ENCODE measurements around the gene GPR158. TPM values are rescaled to one million over a fixed set of nuclear protein-coding genes. Genes with fewer than 3 reads are reported as not detected.

GPR158 gene
- total RNA-seq, 1 donor from 2014 or later: 0.21 TPM

DNA sequence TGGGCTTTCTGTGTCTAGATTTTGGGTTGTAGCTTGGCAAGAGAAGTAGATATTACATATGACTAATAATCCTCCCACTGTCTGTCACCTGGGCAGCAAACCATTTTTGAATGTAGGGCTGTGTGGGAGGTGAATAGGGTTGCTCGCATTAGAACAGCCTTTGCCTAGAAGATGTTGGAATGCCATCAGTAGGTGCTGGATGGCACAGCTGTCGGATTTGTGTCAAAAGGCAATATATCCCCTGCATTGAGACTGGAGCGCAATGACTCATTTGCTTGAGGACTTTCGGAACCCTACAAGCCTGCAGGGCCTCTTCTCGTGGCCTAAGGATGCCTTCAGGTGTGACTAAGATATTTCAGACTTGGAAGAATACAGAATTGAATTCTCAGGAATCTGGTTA is 323.8 kb downstream of the GPR158 start:
- DNase-seq (ENCODE audit: low spot score): no peak

DNA sequence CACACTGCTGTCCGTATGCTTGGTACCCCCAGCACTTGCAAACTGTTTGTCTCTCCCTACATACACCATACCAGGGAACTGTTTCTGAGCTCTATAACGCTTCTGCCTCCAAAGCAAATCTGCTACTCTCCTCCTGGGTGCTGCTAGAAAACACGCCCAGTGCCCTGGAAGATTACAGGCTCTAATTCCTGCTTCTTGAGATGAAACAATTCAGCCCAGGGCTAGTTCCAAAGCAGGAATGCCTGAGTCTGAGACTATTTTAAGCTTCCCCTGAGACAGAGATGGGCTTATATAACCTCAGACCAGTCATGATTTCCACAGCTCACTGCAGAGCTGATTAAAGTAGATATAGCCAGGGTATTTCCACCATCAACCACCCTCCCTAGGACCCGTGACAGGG is 327.1 kb downstream of the GPR158 start:
- DNase-seq (ENCODE audit: low spot score): no peak

DNA sequence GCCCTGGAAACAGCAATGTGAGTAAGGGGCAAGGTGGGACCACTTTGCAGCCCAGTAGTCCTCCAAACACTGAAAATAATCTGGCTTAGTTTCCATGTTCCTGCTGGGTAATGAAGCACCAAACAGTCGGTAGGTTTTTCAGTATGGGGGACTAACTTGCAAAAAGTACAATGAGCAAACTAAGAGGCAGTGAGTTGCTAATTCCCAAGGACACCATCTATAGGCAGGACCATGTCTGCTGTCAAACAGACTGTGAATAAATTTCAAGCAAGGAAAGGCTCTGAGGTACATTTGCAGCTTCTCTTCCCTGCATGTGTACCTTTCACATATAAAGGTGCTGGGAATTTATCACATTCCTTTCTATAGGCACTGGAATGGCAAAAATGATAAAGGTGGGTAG is 327.7 kb downstream of the GPR158 start:
- DNase-seq (ENCODE audit: low spot score): no peak

DNA sequence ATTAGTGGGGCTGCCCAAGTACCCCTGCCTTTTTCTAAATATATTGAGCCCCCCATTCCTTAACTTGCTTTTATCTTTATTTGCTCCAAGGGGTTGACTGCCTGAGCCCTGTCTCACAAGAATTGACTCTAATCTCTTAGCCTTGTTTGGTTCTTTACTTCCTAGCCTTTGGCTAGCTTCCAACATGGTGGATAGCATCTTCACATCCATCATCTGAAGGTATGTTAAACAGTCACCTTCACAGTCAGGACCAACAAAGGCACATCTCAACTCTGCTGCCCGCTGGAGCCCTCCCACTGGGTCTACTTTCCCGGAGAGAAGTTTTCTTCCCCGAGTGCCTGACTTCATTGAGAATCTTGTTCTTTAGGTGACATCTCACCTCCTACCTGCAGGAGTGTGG is 329.5 kb downstream of the GPR158 start:
- no peak for DNase-seq (ENCODE audit: low spot score)

DNA sequence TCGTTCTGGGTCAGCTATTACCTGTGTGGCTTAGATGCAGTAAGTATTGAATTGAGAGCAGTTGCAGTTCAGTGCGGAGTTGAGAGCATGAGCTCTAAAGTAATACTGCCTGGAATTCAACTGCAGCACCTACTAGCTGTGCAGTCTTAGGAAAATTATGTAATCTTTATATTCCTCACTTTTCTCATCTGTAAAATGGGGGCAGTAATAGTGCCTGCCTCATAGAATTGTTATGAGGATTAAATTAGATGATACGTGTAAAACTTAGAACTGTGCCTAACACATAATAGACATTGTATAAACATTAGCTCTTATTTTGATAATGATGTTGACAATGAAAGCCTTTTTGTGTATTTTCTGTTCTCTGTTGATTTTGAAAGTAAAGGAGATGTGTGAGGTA is 330.0 kb downstream of the GPR158 start:
- no peak for DNase-seq (ENCODE audit: low spot score)

DNA sequence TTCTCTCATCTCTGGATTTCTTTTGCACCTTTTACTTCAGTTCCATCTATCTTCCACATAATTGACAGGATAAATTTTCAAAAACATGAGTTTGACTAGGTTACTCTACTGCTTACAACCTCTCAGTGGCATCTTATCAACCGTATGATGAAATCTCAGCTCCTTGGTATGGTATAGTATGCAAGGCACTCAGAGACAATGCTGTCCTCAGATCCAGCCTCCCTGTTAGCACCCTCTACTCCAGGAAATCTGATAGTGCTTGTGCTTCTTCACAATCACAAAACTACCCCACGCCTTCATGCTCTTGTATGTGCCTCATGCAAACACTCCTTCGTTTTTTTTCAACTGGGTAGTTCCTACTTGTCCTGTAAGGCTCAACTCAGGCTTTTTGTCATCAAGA is 330.7 kb downstream of the GPR158 start:
- no peak for DNase-seq (ENCODE audit: low spot score)

DNA sequence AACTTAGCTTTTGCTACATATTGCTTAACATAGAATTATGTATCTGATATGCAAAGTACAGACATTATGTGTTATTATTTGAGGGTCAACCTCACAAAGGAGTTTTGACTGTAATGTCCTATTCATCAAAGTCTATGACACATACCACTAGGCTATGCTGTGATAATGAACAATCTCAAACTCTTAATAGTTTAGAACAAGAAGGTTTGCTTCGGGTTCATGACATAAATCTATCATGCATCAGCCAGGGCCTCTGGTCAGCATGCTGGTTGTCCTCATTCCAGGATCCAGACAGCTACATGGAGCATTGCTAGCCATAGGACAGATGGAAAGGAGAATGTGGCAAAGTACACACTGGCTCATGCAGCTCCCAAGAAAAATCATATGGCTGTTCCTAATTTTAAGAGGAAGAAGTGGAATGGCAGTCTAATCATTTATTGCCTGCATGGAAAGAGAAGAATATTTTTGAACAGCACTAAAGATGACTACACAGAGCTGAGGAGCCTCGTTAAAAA is 332.1 kb downstream of the GPR158 start:
- no peak for DNase-seq (ENCODE audit: low spot score)

DNA sequence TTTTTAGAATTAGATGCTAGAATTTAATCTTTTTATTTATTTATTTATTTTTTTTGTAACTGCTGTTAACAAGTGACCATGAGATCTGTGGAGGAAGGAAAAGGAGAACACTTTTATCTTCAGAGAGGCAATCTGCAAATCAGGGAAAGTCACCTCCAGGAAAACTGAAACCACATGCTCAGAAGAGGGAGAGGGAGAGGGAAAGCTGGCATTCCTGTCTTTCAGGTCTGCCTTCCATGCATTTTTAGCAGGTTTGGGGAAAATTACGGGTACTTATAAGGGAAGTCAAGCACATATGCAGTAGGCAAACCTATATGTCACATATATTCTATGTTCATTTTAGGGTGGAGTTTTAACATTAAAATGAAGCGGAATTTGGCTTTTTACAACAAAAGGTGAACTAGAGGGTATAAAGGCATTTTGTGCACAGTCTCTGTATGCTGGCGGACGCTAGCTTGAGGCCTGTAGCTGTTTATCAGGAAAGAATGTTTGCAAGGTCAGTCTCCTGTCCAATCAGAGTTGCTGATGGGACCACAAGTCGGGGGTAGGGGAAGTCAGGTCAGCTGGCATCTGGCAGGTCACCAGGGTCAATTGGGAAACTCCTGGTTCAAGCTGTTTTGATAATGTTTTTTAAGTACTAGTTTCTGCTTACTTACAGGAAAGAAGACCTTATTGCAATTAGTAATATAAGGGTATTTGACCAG is 333.5 kb downstream of the GPR158 start:
- DNase-seq (ENCODE audit: low spot score): no peak

DNA sequence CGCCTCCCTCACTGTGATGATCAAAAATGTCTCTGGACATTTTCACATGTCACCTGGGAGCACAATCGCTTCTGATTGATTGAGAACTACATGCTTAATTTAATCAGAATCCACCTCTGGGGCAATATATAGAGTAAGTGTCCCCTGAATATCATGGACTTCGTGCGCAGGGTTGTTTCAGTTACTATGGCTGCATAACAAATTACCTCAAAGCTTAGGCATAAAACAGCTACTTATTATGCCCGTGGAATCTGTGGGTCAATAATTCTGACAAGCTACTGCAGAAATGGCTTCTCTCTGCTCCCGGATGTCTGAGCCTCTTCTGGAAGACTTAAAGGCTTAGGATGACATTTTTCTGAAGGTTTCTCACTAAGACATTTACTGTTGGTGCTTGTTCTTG is 334.4 kb downstream of the GPR158 start:
- DNase-seq (ENCODE audit: low spot score): no peak

DNA sequence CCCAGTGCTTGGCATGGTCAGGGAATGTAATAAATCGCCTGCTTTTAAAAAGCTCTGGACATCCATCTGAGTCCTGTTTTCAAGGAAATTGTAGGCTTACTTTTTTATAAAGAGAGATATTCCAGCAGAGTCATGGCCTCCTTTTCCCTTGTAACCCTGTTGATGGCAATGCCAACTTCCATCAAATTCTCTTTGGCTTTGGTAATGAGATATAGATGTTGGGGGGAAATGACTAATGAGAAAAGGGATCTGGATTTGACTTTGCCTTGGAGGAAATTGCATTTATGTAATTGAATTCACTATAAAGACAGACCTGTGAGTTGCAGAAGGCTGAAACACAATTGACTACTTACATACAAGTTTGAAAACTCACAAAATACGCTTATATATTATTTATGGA is 347.5 kb downstream of the GPR158 start:
- DNase-seq (ENCODE audit: low spot score): no peak

DNA sequence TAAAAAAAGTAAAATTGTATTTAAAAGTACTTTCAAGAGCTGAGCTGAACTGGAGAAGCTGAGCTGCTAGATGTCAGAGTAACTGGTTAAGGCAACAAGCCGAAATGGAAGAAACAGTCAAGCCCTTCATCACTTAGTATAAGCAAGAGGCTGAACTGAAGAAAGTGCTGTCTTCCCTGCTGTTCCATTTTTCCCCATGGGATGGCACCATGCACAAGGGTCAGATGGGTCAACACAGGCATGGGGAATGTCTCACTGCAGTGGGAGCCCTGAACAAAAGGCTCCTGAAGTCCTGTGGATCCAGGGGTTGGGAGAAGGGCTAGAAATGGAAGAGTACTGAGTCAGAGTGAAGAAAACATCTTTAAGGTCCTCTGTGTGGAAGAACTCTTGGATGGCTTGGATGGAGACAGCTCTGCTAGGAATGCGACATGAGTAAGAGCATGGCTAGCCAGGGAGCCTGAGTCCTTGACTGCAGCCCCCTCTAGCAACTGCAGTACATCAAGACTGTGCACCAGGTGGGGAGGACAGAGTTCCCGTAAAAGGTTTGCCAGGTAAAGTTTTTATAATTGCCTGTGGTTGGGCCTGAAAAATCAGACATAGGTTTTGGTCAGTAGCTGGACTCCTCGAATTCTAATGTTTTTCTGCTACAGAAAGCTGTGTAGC is 348.3 kb downstream of the GPR158 start:
- DNase-seq (ENCODE audit: low spot score): no peak

DNA sequence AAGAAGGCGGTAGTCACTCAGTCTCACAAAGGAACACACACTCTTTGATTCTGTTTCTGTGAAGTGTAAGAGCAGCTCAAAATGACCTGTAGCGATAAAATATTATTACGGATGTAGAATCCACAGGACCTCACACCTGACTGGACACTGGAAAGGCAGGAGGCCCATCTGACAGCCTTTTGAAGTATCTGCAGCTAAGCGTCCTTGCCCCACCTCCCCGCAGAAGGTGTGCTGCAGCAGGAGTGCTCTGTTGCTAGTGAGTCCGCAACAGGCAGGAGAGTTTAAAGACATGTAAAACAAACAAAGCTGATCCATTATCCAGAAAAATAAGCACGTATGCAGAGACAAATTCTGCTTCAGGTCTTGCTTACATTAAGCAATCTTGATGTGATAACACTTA is 355.5 kb downstream of the GPR158 start:
- no peak for DNase-seq (ENCODE audit: low spot score)

DNA sequence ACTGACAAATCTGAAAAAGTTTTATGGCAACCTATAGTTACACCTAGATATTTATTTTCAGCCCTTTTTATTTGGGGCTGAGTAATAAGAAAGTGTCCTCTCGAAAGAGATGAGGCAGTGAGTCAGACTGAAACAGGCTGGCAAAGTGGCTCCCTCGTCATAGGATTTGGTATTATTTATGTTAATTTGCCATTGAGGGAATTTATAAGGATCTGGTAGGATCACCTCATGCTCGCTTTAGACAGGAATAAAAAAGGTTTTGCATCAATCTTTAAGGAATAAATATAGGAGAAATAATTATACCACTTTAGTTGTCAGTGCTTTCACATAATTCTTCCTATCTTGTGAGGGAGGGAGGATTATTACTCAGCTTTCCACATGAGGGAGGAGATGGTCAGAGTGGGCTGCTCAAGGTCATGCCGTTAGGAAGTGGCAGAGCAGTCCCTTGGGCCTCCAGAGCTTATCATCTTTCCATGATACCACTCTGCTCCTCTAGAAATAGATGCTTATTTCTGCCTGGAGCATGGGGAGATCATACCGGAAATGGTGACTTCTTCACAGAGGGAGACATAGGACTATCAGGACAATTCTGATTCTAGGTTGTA is 356.8 kb downstream of the GPR158 start:
- no peak for DNase-seq (ENCODE audit: low spot score)

DNA sequence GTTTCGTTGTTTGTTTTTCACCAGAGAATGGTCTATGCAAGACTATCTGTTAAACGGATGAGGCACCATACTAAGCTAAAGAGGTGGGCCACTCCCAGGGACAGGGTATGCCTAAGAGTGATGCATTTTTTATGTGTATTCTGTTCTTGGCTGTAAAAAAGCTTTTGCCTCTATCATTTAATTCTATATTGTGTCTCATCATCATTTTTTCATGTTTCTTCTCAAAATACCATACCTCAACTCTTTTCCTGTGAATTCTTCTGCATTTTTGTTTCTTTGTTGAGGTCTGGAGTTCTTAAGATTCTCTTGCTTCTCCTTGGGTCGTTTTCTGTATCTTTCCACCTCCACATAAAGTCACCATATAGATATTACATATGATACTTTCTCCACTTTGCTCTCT is 357.4 kb downstream of the GPR158 start:
- DNase-seq (ENCODE audit: low spot score): no peak

DNA sequence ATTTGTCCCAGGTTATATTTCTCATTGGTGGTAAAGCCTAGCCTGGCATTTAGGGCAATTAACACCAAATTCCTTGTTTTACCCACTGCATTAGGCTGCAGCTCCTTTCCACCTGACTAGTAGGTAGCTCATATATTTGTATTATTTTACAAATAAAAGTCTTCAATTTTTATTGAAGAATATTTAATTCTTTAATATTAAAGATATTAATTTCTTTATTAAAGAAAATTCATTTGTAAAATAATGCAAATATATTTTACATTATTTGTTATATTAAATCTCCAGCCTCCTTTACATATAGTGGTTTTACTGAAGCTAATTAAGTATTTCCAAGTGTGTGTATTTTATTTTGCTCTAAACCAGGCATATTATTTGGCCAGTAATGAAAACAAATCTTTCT is 361.2 kb downstream of the GPR158 start:
- no peak for DNase-seq (ENCODE audit: low spot score)

DNA sequence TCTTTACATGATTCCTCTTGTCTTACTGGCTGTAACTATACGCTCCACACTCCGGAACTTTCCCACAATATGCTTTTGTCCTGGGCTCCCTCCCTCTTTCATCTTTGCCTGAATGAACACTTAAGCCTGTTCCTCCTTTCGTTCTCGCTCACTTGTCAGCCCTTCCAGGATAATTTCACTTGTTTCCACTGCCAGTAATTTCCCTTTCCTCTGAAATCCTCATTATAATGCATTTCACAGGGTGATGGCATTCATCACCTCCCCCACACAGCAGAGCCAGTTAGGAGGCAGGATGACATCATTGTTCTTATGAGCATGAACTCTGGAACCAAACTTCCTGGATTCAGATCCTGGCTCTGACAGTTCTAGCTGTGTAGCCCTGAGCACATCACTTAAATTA is 372.6 kb downstream of the GPR158 start:
- no peak for DNase-seq (ENCODE audit: low spot score)

DNA sequence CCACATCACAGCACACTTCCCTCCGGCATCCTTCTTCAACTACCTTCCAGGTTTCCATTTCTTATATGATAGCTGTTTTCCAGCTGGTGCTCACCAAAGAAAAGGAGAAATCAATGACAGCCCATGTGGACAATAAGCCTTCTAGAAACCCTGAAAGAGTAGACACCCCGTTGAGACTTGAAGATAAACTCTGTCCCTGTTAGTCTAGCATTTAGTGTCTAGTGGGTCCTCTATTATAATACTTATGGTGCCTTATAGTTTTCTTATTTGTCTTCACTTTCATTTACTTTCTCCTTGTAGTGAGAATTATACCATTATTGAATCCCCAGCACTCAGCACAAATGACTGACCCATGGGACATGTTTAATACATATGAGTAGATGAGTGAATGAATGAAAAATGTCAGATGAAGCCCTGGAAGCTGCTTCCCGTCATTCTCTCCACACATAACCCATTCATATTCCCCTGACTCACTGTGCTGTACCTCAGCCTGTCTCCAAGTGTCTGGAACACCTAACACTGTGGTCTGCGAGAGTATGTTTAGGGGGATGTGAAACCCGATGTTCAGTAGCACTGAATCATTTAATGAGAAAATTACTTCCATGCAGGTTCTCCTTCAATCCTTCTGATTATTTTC is 377.6 kb downstream of the GPR158 start:
- no peak for DNase-seq (ENCODE audit: low spot score)

DNA sequence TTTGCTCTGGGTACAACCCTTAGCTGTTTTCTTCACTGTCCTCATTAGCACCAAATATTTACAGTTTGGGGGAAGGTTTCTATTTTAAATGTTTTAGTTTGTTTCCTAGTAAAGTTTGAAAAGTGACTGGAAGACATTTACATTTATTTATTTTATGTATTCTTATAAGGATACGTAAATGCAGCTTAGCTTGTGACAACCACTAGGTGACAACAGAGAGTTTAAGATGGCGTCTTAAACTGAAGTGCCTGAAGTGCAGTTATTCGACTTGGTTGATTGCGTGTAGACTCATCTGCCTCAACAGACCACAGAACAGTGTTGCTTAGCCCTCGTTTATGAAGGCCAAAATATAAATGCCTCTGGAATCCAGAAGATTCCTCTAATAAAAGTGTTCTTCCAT is 381.1 kb downstream of the GPR158 start:
- no peak for DNase-seq (ENCODE audit: low spot score)

DNA sequence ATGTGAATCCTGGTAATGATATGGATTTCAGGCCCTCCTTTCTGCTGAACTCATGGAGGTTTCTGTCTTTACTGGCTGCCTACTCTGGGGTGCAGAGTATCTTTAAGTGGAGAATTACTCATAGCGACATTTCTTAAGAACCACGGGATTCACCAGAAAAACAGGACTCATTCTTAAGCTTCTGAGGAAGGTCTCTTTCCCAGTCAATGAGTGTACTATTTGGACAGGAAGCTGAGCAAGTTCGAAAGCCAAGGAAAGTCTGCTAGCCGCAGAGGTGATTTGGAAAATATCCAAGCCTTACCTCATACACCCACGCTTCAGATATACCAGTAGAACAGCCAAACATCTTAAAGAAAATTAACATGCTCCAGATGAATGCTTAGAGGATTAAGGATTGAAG is 381.7 kb downstream of the GPR158 start:
- DNase-seq (ENCODE audit: low spot score): no peak

DNA sequence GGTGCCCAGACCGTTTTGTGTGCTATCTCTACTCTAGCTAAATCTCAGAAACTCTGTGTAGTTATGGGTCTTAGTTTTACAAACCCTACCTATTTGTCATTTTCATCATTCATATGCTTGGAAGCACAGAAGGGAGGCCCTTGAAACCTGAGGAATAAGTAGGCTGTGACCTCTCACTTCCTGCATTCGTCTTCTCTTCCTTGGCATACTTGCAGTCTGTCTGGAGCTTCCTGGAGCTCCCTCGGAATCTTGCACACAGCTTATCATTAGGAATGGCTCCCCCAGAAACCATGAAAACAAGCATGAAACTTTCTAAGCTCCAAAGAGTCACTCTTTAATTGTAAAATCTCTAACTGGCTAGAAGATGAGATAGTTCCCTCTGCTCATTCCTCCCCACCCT is 382.3 kb downstream of the GPR158 start:
- no peak for DNase-seq (ENCODE audit: low spot score)

DNA sequence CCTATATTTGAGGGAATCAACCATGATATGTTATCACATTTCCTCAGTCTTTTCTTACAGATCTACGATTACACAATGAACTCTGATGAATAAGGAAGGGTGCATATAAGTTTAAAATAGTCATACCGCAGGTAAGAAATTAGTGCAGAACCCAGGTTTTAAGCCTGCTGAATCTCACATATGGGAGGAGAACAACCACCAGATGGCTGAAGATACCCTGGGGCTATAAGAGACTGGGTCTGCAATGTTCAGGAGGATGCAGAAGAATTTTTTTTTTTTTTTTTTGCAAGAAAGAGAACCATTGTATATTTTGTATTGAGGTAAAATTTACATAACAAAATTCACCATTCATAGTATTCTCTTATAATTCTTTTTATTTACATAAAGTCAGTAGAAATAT is 387.0 kb downstream of the GPR158 start:
- DNase-seq (ENCODE audit: low spot score): no peak

DNA sequence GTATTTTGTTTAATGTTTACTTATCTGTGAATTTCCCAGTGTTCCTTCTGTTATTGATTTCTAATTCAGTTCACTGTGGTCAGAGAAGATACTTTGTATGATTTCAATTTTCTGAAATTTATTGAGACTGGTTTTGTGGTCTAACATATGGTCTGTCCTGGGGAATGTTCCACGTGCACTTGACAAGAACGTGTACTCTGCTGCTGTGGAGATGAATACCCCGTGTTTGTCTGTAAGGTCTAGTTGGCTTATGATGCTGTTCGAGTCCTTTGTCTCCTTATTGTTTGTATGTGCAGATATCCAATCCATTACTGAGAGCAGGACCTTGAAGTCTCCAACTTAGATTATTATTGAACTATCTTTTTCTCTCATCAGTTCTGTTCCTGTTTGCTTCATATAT is 387.7 kb downstream of the GPR158 start:
- no peak for DNase-seq (ENCODE audit: low spot score)

DNA sequence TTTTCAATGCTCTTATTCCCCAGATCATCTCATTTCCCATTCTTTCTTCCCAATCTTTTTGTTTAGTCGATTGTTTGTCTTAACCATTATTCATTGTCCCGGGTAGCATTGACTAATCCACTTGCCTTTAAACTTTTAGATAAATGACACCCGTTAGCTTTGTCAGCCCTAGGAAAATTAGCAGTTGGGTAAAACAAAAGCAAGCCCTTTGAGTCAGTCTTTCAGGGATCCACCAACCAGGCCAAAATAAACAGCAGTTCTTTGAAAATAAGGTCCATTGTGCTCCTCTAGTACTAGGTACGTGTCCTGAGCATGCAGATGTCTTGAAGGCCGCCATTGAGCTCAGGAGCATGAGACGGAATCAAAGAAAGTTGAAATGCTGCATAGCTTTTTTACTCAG is 389.6 kb downstream of the GPR158 start:
- DNase-seq (ENCODE audit: low spot score): no peak
